Stimulated activated CD8-positive, alpha-beta memory T cell treated with anti-CD3 and anti-CD28 coated beads, Interleukin-15, amount 100 ng/mL, for 48 hours (primary cell): Measurements from ENCODE around the gene HSD17B1.
A peak's percentile ranks its signal among the peaks of the same experiment; 100 is the strongest.
"Not testable (repeated sequence)": the region's sequence is repeated elsewhere in the genome, so short reads cannot be mapped to it uniquely, and the experiment has no call there.

Source experiments
- DNase-seq, 2 donors: peaks; one replicate each; pipeline ENCODE4 v3.0.0-alpha.2; 2020; ENCODE audit warnings: low read depth in 2 of 2

HSD17B1 gene

GRCh38 chr17:42525221-42525620 is 27.5 kb upstream of the HSD17B1 start:
- no peak for DNase-seq

DNA sequence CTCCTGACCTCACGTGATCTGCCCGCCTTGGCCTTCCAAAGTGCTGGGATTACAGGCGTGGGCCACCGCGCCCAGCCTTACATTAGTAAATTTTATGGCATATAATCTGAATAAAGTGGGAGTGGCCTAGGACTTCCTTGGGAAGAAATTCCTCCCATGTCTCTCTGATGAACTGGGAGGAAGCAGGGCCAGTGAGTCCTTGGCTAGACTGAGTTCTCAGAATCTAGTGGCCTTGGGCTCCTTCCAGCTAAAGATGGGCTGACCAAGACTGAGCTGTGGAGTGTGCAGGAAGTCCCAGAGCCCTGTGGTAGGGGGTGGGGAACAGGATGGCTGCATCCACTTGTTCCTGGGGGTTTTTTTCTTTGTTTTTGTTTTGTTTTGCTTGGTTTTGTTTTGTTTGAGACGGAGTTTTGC is 26.7 kb upstream of the HSD17B1 start:
- no peak for DNase-seq

GRCh38 chr17:42527932-42528331 is 24.8 kb upstream of the HSD17B1 start:
- DNase-seq, result no peak

- DNase-seq, result no peak
Observed at GRCh38 chr17:42529061-42529460, 23.7 kb upstream of the HSD17B1 start.

DNA sequence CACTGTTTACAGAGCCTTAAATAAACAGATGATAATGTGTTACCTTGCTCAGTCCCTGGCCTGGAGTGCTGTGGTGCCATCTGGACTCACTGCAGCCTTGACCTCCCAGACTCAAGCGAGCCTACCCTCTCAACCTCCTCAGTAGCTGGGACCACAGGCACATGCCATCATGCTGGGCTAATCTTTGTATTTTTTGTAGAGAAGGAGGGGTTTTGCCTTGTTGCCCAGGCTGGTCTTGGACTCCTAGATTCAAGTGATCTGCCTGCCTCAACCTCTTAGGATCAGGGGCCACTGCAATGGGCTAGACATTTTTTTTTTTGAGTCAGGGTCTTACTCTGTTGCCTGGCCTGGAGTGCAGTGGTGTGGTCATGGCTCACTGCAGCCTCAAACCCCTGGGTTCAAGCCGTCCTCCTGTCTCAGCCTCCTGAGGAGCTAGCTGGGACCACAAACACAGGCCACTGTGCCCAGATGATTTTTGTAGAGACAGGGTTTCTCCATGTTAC is 21.7 kb upstream of the HSD17B1 start:
- DNase-seq, result no peak

DNA sequence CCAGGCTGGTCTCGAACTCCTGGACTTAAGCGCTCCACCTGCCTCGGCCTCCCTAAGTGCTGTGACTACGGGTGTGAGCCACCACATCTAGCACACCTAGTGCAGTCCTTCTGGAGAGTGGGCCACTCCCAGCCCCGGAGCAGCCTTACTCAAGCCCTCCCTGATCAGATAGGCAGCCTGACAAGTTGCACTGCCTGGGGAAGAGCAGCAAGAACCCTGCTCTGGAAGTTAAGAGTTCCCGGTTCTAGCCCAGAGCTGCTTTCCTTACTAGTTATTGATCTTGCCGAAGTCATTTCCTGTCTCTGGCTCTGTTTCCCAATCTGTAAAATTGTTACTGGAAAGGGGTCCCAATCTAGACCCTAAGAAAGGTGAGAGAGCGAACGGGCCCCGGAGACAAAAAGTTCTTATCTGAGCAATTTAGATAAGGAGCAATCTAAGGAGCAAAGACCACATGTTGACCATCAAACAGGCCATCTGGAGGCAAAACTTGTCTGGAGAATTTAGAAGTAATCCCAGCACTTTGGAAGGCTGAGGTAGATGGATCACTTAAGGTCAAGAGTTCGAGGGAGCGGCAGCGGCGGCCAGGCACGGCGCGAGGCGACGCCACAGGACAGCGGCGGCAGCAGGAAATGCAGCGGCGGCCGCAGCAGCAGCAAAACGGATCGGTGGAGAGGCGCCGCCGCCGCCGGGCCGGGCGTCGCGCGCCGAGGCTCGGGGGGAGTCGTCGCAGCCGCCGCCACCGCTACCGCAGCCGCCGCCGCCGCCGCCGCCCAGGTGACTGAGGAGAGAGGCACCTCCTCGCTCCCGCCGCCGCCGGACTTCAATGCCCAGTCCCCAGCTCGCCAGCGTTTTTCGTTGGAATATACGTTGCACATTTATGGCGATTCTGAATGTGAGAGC is 21.0 kb upstream of the HSD17B1 start:
- DNase-seq, result peak; percentile 36 to 42

- no peak for DNase-seq
Observed at GRCh38 chr17:42535155-42536047, 17.3 kb upstream of the HSD17B1 start.

GRCh38 chr17:42536048-42536371 is 16.7 kb upstream of the HSD17B1 start, which contains the start of gene NAGLU:
Gene NAGLU, plus strand, starts transcription at chr17:42536241. Its CDS starts 32 bp downstream, at chr17:42536273.
- peak; percentile 83 to 86 for DNase-seq

DNA sequence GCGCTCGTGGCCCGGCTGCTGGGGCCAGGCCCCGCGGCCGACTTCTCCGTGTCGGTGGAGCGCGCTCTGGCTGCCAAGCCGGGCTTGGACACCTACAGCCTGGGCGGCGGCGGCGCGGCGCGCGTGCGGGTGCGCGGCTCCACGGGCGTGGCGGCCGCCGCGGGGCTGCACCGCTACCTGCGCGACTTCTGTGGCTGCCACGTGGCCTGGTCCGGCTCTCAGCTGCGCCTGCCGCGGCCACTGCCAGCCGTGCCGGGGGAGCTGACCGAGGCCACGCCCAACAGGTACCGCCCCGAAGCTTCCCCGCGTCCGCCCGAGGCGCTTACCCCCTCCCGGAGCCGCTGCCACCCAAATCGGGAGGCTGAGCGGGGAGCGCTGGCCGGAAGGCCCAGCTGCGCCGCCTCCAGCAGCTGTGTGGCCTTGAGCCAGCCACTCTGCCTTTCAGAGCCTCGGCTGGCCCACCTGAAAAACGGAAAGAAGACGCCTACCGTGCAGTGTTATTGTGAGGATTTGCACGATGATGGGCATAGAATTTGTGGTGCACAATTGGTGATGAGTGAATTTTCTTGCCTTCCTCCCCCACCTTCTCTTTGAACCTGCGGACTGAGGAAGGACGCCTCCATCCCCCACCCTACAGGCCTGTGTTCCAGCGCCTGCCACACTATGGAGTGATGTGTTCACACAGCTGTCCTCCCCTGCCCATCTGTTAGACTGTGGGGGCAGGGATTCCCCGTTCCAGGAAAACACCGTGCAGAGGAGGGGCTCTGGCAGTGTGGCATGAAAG is 16.2 kb upstream of the HSD17B1 start:
- peak; percentile 66 to 71 for DNase-seq

- DNase-seq, result no peak
Observed at GRCh38 chr17:42537156-42537805, 15.4 kb upstream of the HSD17B1 start.

GRCh38 chr17:42537826-42538451 is 14.8 kb upstream of the HSD17B1 start:
- DNase-seq, result no peak

GRCh38 chr17:42538482-42538881 is 14.2 kb upstream of the HSD17B1 start:
- no peak for DNase-seq

DNA sequence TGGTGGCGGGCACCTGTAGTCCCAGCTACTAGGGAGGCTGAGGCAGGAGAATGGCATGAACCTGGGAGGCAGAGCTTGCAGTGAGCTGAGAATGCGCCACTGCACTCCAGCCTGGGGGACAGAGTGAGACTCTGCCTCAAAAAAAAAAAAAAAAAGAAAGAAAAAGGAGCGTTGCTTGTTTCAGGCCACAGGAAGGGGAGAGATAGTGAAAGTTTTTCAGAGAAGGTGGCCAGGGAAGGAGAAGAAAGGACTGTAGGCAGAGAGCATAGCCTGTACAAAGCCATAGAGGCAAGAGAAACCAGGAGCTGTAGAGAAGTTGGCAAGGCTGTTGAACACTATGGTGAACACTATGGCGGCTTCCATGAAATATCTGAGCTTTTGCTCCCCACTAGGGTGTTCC is 12.2 kb upstream of the HSD17B1 start:
- DNase-seq, result not testable (repeated sequence)

DNA sequence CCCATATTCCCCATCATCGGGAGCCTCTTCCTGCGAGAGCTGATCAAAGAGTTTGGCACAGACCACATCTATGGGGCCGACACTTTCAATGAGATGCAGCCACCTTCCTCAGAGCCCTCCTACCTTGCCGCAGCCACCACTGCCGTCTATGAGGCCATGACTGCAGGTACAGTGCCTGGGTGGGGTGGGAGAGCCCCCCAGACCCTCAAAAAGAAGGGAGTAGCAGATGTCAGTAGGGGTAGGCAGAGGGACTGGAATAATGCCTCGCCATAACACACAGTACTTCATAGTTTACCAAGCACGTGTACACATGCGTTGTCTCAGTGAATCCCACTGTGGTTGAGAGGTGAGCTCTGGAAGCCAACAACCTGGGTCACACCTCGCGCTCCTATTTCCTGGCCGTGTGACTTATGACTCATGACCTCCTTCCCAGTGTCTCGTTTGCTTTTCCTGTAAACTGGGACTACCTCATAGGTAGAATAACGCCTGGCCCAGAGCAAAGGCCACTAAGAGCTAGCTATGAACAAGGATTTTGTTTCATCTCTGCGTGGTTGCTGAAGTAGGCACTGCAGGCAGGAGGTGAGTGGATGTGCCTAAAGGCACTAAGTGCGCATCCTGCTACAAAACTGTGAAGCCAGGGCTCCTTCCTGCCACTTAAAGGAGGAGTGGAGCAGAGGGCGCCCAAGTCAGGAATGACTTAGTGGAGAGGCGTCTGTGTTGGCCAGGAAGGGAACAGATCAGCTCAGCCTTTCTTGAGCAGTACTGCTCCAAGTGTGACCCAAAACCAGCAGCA is 11.5 kb upstream of the HSD17B1 start:
- no peak for DNase-seq

- DNase-seq, result no peak
Observed at GRCh38 chr17:42543190-42544079, 9.3 kb upstream of the HSD17B1 start.

DNA sequence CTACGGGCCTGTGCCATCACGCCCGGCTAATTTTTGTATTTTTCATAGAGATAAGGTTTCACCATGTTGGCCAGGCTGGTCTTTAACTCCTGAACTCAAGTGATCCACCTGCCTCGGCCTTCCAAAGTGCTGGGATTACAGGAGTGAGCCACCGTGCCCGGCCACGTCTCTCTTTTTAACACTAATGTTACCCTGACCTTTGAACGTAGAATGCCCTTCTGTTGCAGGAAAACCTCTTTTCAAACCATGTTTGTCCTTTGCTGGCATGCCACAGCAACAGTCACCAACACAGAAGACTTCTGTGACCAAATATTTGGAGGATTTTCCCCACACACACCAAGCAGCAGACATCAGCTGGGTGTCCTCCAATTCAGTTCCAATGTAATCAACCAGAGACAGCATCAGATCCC is 7.8 kb upstream of the HSD17B1 start:
- no peak for DNase-seq

- DNase-seq, result not testable (repeated sequence)
Observed at GRCh38 chr17:42545755-42546505, 6.8 kb upstream of the HSD17B1 start.

DNA sequence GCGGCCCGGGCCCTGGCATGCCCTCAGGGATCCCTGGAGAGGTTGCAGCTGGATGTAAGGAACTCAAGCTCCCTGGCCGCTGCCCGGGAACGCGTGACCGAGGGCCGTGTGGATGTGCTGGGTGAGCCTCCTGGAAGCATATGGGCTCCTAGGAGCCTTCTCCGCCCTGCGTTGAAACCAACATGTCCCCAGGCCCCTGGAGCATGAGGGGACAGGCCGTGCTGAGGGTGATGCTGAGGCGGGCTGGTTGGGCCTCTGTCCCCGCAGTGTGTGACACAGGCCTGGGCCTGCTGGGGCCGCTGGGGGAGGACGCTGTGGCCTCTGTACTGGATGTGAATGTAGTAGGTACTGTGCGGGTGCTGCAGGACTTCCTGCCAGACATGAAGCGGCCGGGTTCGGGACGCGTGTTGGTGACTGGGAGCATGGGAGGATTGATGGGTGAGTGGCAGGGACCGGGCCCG is 5.7 kb upstream of the HSD17B1 start:
- DNase-seq, result no peak
